ENCODE data around the gene ZNF155. TPM values are rescaled to one million over a fixed set of nuclear protein-coding genes. Genes with fewer than 3 reads are reported as not detected.
A peak's percentile ranks its signal among the peaks of the same experiment; 100 is the strongest.
"Not testable (repeated sequence)": the region's sequence is repeated elsewhere in the genome, so short reads cannot be mapped to it uniquely, and the experiment has no call there.

The ZNF155 gene
- total RNA-seq = 9.3 TPM
- 1 to 10 TPM; 5.7 to 8.5 (median 6.8) TPM for polyA plus RNA-seq (ENCODE audit: insufficient read depth in 1 of 8, insufficient read length in 8 of 8, low replicate concordance in 1 of 8)
- long read RNA-seq, donor 1, partial matches to known transcripts = 0 of 1 reads
- long read RNA-seq, donor 1, other reads (novel, unspliced or antisense) = 0 of 1 reads
- long read RNA-seq, donor 2 = 0 reads
- long read RNA-seq, donor 3, partial matches to known transcripts = 0 of 3 reads
- long read RNA-seq, donor 3, other reads (novel, unspliced or antisense) = 0 of 3 reads
- long read RNA-seq, donor 4 = 0 reads
- long read RNA-seq, donor 5, partial matches to known transcripts = 0 of 4 reads
- long read RNA-seq, donor 5, other reads (novel, unspliced or antisense) = 0 of 4 reads
- long read RNA-seq, donor 6, partial matches to known transcripts = 0 of 2 reads
- long read RNA-seq, donor 6, other reads (novel, unspliced or antisense) = 0 of 2 reads
- long read RNA-seq, donor 7, partial matches to known transcripts = 0 of 1 reads
- long read RNA-seq, donor 7, other reads (novel, unspliced or antisense) = 0 of 1 reads
- long read RNA-seq, donor 8, partial matches to known transcripts = 0 of 2 reads
- long read RNA-seq, donor 8, other reads (novel, unspliced or antisense) = 0 of 2 reads
- long read RNA-seq, donor 9, partial matches to known transcripts = 0 of 1 reads
- long read RNA-seq, donor 9, other reads (novel, unspliced or antisense) = 0 of 1 reads
- long read RNA-seq, donor 10, partial matches to known transcripts = 0 of 2 reads
- long read RNA-seq, donor 10, other reads (novel, unspliced or antisense) = 0 of 2 reads
- long read RNA-seq, donor 11, partial matches to known transcripts = 0 of 1 reads
- long read RNA-seq, donor 11, other reads (novel, unspliced or antisense) = 0 of 1 reads

DNA sequence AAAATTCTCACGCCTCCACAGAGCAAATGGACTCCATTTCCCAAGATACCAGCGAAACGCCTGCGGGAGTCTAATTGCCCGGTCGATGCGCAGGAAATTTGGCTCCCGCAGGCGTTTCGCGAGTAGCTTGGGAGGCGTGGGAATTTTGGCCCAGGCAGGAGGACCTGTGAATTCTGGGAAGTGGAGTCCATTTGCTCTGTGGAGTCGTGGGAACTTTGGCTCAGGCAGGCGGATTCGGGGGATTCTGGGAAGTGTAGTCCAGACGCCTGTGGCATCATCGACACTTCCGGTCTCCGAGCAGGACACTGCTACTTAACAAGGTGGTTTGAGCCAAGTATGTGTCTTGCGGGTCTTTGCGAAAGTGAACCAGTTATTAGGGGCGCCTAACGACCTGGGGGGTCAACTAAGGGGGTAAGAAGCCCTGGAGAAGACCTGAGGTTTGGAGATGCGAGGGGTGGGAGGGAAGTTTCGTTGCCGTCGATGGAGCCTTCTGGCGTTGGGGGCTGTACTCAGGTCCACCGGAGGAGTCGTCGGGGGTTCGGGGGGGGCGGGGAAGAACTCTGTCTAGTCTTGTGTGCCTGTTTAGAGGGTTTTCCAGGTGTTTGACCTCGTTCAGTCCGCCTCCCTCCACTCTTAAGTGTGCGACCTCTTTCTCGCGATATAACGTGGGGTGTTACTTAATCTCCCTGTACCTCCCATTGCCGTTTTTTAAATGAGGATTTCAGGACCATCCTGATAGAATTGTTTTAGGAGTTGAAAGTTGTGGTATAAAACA is at the start of gene ZNF155:
ZNF155 (plus strand) TSS at position 277 of the 775 bp plus-strand sequence. CDS start 4,356 bp downstream, outside the sequence.
- WGBS (ENCODE audit: insufficient coverage) = under 1% methylated on average over 20 of the region's 40 CpGs
- Histone ChIP-seq H3K4me3 (ENCODE audit: low read length) (peak within 1 kb of the TSS; percentile 90), H3K36me3 (ENCODE audit: control insufficient read depth, insufficient read depth, low read length) (peaks cover 5% of the 10 kb centered on the region)

GRCh38 chr19:43934985-43935708 is 48.8 kb upstream of the ZNF155 start, which contains the start of gene ZNF45:
Gene ZNF45, minus strand, starts transcription at chr19:43935282. Its CDS starts 13,097 bp downstream, at chr19:43922185.
- WGBS (ENCODE audit: insufficient coverage) = 0% methylated on average over 27 of the region's 42 CpGs
- H3K9me3 ChIP-seq (replicated peaks; ENCODE audit: control insufficient read depth, low read depth, low read length) = peaks cover 2% of the 10 kb centered on the region
- peak within 1 kb of the TSS; percentile 75 for H3K4me3 ChIP-seq (ENCODE audit: low read length)
- DNase-seq = peak; percentile 98
- H3K36me3 ChIP-seq (ENCODE audit: control insufficient read depth, insufficient read depth, low read length) = peaks cover 21% of the 10 kb centered on the region
- H3K27ac ChIP-seq (ENCODE audit: low read length) = peak within 1 kb of the TSS; percentile 94
- H3K27me3 ChIP-seq (ENCODE audit: control insufficient read depth, insufficient read depth, low read length) = no peaks in the 10 kb centered on the region
- peaks cover 3% of the 10 kb centered on the region for H3K4me1 ChIP-seq (ENCODE audit: control insufficient read depth, insufficient read depth, low read length)

More for the DNA sequence above, at the start of gene ZNF155:
- peak within 1 kb of the TSS; percentile 91 for H3K27ac ChIP-seq (ENCODE audit: low read length)
- DNase-seq = peak; percentile 99
- H3K27me3 ChIP-seq (ENCODE audit: control insufficient read depth, insufficient read depth, low read length) = no peaks in the 10 kb centered on the region
- H3K4me1 ChIP-seq (ENCODE audit: control insufficient read depth, insufficient read depth, low read length) = peaks cover 5% of the 10 kb centered on the region
- H3K9me3 ChIP-seq (replicated peaks; ENCODE audit: control insufficient read depth, low read depth, low read length) = peaks cover 9% of the 10 kb centered on the region

- H3K9me3 ChIP-seq (replicated peaks; ENCODE audit: control insufficient read depth, low read depth, low read length) = peaks cover 2% of the 10 kb centered on the region
- H3K4me3 ChIP-seq (ENCODE audit: low read length) = no peak overlapping the region
- DNase-seq = no peak
- no peaks in the 10 kb centered on the region for H3K27me3 ChIP-seq (ENCODE audit: control insufficient read depth, insufficient read depth, low read length)
- peaks cover 17% of the 10 kb centered on the region for H3K36me3 ChIP-seq (ENCODE audit: control insufficient read depth, insufficient read depth, low read length)
- H3K27ac ChIP-seq (ENCODE audit: low read length) = no peak overlapping the region
- no CpG with 5 or more reads among the region's 5 CpGs for WGBS (ENCODE audit: insufficient coverage)
- peaks cover 3% of the 10 kb centered on the region for H3K4me1 ChIP-seq (ENCODE audit: control insufficient read depth, insufficient read depth, low read length)
Measured at GRCh38 chr19:43936188-43936587, 47.8 kb upstream of the ZNF155 start.

DNA sequence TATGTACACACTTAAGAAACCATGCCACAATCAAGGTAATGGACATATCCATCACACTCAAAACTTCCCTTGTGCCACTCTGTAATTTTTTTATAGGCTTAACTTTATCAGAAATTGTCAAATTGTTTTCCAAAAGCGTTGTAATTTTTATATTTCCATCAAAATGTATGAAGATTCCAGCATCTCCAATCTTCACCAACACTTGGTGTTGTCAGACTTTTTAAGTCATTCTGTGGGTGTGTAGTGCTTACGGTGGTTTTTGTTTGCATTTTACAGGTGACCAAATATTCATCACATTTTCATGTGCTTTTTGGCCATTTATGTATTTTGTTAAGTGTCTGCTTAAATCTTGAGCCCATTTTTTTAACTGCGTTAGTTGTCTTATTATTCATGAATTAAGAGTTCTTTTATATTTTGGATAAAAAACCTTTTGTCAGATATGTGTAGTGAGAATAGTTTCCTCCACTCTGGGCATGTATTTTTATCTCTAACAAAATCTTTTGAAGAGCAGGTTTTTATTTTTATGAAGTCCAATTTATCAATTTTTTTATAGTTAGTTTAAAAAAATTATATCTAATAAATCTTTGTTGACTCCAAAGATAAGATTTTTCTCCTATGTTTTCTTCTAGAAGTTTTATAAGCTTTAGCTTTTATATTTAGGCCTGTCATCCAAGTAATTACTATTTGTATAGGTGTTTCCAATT is 44.3 kb upstream of the ZNF155 start:
- Histone ChIP-seq H3K27me3 (ENCODE audit: control insufficient read depth, insufficient read depth, low read length) (peaks cover under 1% of the 10 kb centered on the region), H3K4me3 (ENCODE audit: low read length) (no peak overlapping the region), H3K4me1 (ENCODE audit: control insufficient read depth, insufficient read depth, low read length) (no peaks in the 10 kb centered on the region), H3K9me3 (replicated peaks; ENCODE audit: control insufficient read depth, low read depth, low read length) (peaks cover 2% of the 10 kb centered on the region), H3K27ac (ENCODE audit: low read length) (no peak overlapping the region), H3K36me3 (ENCODE audit: control insufficient read depth, insufficient read depth, low read length) (no peaks in the 10 kb centered on the region)
- WGBS (ENCODE audit: insufficient coverage) = no CpG with 5 or more reads among the region's 3 CpGs
- DNase-seq = no peak

DNA sequence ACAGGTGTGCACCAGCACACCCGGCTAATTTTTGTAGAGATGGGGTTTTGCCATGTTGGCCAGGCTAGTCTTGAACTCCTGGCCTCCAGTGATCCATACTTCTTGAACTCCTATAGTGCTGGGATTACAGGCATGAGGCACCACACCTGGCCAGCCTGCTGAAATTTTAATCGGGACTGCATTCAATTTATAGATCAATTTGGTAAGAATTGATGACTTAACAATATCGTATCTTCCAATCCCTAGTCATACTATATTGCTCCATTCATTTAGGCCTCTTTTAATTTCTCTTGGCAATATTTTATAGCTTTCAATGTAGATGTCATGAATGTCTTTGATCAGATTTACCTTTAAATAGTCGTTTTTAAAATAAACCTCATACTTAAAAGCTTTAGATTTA is 43.3 kb upstream of the ZNF155 start:
- no peak for DNase-seq
- H3K4me1 ChIP-seq (ENCODE audit: control insufficient read depth, insufficient read depth, low read length) = no peaks in the 10 kb centered on the region
- peaks cover 3% of the 10 kb centered on the region for H3K27me3 ChIP-seq (ENCODE audit: control insufficient read depth, insufficient read depth, low read length)
- WGBS (ENCODE audit: insufficient coverage) = no CpG with 5 or more reads among the region's 4 CpGs
- H3K27ac ChIP-seq (ENCODE audit: low read length) = no peak overlapping the region
- no peak overlapping the region for H3K4me3 ChIP-seq (ENCODE audit: low read length)
- H3K9me3 ChIP-seq (replicated peaks; ENCODE audit: control insufficient read depth, low read depth, low read length) = peaks cover 2% of the 10 kb centered on the region
- no peaks in the 10 kb centered on the region for H3K36me3 ChIP-seq (ENCODE audit: control insufficient read depth, insufficient read depth, low read length)

DNA sequence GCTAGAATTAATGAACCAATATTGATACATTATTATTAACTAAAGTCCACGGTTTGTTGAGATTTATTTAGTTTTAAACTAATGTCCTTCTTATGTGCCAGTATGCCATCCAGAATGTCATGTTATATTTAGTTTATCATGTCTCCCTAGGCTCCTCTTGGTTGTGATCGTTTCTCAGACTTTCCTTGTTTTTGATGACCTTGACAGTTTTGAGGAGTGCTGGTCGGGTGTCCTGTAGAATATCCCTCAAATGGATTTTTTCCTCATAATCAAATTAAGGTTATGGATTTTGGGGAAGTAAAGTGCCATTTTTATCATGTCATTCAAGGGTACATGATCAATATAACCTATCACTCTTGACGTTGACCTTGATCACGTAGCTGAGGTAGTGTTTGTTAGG is 42.8 kb upstream of the ZNF155 start:
- no CpG with 5 or more reads among the region's 5 CpGs for WGBS (ENCODE audit: insufficient coverage)
- H3K4me3 ChIP-seq (ENCODE audit: low read length) = no peak overlapping the region
- no peaks in the 10 kb centered on the region for H3K36me3 ChIP-seq (ENCODE audit: control insufficient read depth, insufficient read depth, low read length)
- no peak overlapping the region for H3K27ac ChIP-seq (ENCODE audit: low read length)
- peaks cover 2% of the 10 kb centered on the region for H3K9me3 ChIP-seq (replicated peaks; ENCODE audit: control insufficient read depth, low read depth, low read length)
- peaks cover 3% of the 10 kb centered on the region for H3K27me3 ChIP-seq (ENCODE audit: control insufficient read depth, insufficient read depth, low read length)
- H3K4me1 ChIP-seq (ENCODE audit: control insufficient read depth, insufficient read depth, low read length) = no peaks in the 10 kb centered on the region
- no peak for DNase-seq

DNA sequence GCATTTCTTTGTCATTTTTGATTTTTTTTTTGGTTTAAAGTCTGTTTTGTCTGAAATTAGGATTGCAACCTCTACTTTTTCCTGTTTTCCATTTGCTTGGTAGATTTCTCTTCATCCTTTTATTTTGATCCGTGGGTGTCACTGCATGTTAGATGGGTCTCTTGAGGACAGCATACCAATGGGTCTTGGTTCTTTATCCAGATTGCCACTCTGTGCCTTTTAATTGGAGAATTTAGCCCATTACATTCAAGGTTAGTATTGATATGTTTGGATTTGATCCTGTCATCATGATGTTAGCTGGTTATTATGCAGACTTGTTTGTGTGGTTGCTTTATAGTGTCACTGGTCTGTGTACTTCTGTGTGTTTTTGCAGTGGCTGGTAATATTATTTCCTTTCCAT is 36.6 kb upstream of the ZNF155 start:
- not testable (repeated sequence) for H3K9me3 ChIP-seq (replicated peaks; ENCODE audit: control insufficient read depth, low read depth, low read length); H3K4me1 ChIP-seq (ENCODE audit: control insufficient read depth, insufficient read depth, low read length); DNase-seq; H3K27ac ChIP-seq (ENCODE audit: low read length); H3K36me3 ChIP-seq (ENCODE audit: control insufficient read depth, insufficient read depth, low read length); H3K27me3 ChIP-seq (ENCODE audit: control insufficient read depth, insufficient read depth, low read length); H3K4me3 ChIP-seq (ENCODE audit: low read length)
- whole genome bisulfite sequencing (ENCODE audit: insufficient coverage) = no CpG with 5 or more reads among the region's 1 CpG

DNA sequence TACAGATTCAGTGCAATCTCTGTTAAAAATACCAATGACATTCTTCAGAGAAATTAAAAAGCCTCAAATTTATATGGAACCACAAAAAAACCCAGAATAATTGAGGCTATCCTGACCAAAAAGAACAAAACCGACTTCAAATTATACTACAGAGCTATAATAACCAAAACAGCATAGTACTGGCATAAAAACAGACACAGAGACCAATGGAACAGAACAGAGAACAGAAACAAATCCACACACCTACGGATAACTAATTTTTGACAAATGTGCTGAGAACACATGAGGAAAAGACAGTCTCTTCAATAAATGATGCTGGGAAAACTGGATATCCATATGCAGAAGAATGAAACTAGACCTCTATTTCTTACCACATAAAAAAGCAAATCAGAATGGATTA is 34.2 kb upstream of the ZNF155 start:
- not testable (repeated sequence) for H3K27me3 ChIP-seq (ENCODE audit: control insufficient read depth, insufficient read depth, low read length); DNase-seq; H3K4me3 ChIP-seq (ENCODE audit: low read length); H3K36me3 ChIP-seq (ENCODE audit: control insufficient read depth, insufficient read depth, low read length); H3K4me1 ChIP-seq (ENCODE audit: control insufficient read depth, insufficient read depth, low read length); H3K27ac ChIP-seq (ENCODE audit: low read length)
- peaks cover 12% of the 10 kb centered on the region for H3K9me3 ChIP-seq (replicated peaks; ENCODE audit: control insufficient read depth, low read depth, low read length)
- 80% methylated on average over 1 of the region's 2 CpGs for WGBS (ENCODE audit: insufficient coverage)

All from muscle of leg (tissue), 16 donors.